ENCODE measurements around the gene FAM50A. TPM values are rescaled to one million over a fixed set of nuclear protein-coding genes. Genes with fewer than 3 reads are reported as not detected.

FAM50A gene
- total RNA-seq, 3 donors from 2014 or later (not counting 1 experiment from before 2014, with no cell fraction given), result 48.9 to 63.2 (median 54.1) TPM

GRCh38 chrX:154429711-154430110 is 14.2 kb upstream of the FAM50A start:
- Mint-ChIP-seq H3K4me1 (peaks cover 22 to 25% of the 10 kb centered on the region in 2 donors), H3K27ac (no peak overlapping the region), H3K4me3 (peak overlapping the region; percentile 86), H3K36me3 (no peaks in the 10 kb centered on the region), H3K27me3 (ENCODE audit: low read depth in 2 of 2) (no peaks in the 10 kb centered on the region), H3K9me3 (no peaks in the 10 kb centered on the region)
- WGBS (ENCODE audit: insufficient coverage), result 92% methylated on average over 2 of the region's 2 CpGs
- intact Hi-C loops (cut with micrococcal nuclease), result loop anchor here (5.0 kb wide), 1 partner anchor 48 kb away; the partner anchor contains the start of gene LAGE3
- Histone ChIP-seq H3K9me3 (ENCODE audit: control insufficient read depth, insufficient read depth, low read length) (no peaks in the 10 kb centered on the region), H3K27me3 (ENCODE audit: control insufficient read depth, insufficient read depth, low read length) (no peaks in the 10 kb centered on the region), H3K36me3 (ENCODE audit: control insufficient read depth, insufficient read depth, low read length) (peaks cover 14% of the 10 kb centered on the region), H3K4me3 (ENCODE audit: low read length) (no peak overlapping the region), H3K27ac (ENCODE audit: low read length) (no peak overlapping the region), H3K4me1 (ENCODE audit: control insufficient read depth, insufficient read depth, low read length) (peaks cover 37% of the 10 kb centered on the region)
- DNase-seq, result peak in 1 of 2 donors; percentile 1
- no peak for ATAC-seq
- TF ChIP-seq CTCF (IDR thresholded peaks at IDR 0.05), result no peak

- no peak overlapping the region for H3K4me3 ChIP-seq (ENCODE audit: low read length)
- no peaks in the 10 kb centered on the region for H3K9me3 Mint-ChIP-seq
- H3K27me3 Mint-ChIP-seq (ENCODE audit: low read depth in 2 of 2), result no peaks in the 10 kb centered on the region
- no peak for ATAC-seq
- peak overlapping the region; percentile 15 for H3K27ac ChIP-seq (ENCODE audit: low read length)
- intact Hi-C loops (cut with micrococcal nuclease), result no loop called here
- H3K27me3 ChIP-seq (ENCODE audit: control insufficient read depth, insufficient read depth, low read length), result no peaks in the 10 kb centered on the region
- 58% methylated on average over 6 of the region's 6 CpGs for WGBS (ENCODE audit: insufficient coverage)
- no peak for DNase-seq
- peaks cover 20% of the 10 kb centered on the region for H3K36me3 ChIP-seq (ENCODE audit: control insufficient read depth, insufficient read depth, low read length)
- peak overlapping the region in 1 of 2 donors; percentile 55 for H3K27ac Mint-ChIP-seq
- H3K4me3 Mint-ChIP-seq, result peak overlapping the region; percentile 22
- TF ChIP-seq CTCF (IDR thresholded peaks at IDR 0.05), result no peak
- H3K4me1 Mint-ChIP-seq, result peaks cover 22 to 25% of the 10 kb centered on the region in 2 donors
- no peaks in the 10 kb centered on the region for H3K9me3 ChIP-seq (ENCODE audit: control insufficient read depth, insufficient read depth, low read length)
- H3K4me1 ChIP-seq (ENCODE audit: control insufficient read depth, insufficient read depth, low read length), result peaks cover 37% of the 10 kb centered on the region
- no peaks in the 10 kb centered on the region for H3K36me3 Mint-ChIP-seq
These were observed 13.5 kb upstream of the FAM50A start for GRCh38 chrX:154430479-154430878.

GRCh38 chrX:154430916-154431315 is 13.0 kb upstream of the FAM50A start:
- no peak for ATAC-seq
- intact Hi-C loops (cut with micrococcal nuclease), result no loop called here

More at GRCh38 chrX:154430916-154431315, 13.0 kb upstream of the FAM50A start:
- Histone ChIP-seq H3K36me3 (ENCODE audit: control insufficient read depth, insufficient read depth, low read length) (peaks cover 24% of the 10 kb centered on the region), H3K4me1 (ENCODE audit: control insufficient read depth, insufficient read depth, low read length) (peaks cover 37% of the 10 kb centered on the region), H3K27me3 (ENCODE audit: control insufficient read depth, insufficient read depth, low read length) (no peaks in the 10 kb centered on the region), H3K4me3 (ENCODE audit: low read length) (no peak overlapping the region), H3K27ac (ENCODE audit: low read length) (peak overlapping the region; percentile 15), H3K9me3 (ENCODE audit: control insufficient read depth, insufficient read depth, low read length) (no peaks in the 10 kb centered on the region)
- Mint-ChIP-seq H3K27ac (peak overlapping the region in 1 of 2 donors; percentile 55), H3K4me1 (peaks cover 23 to 25% of the 10 kb centered on the region in 2 donors), H3K9me3 (no peaks in the 10 kb centered on the region), H3K36me3 (no peaks in the 10 kb centered on the region), H3K27me3 (ENCODE audit: low read depth in 2 of 2) (no peaks in the 10 kb centered on the region), H3K4me3 (no peak overlapping the region)
- 48% methylated on average over 7 of the region's 7 CpGs for WGBS (ENCODE audit: insufficient coverage)
- no peak for DNase-seq
- TF ChIP-seq CTCF (IDR thresholded peaks at IDR 0.05), result no peak
